Astrocyte of the cerebellum (primary cell): ENCODE measurements around the gene FAM180B.

Experiments used
- DNase-seq: peaks from one replicate; pipeline ENCODE4 v3.0.0-alpha.2; 2011; ENCODE audit warnings: low read depth
- H3K4me3 ChIP-seq: 2 replicates; pipeline ENCODE4 v1.5.1; 2011; ENCODE audit warnings: mild to moderate bottlenecking, low read depth, low read length, moderate library complexity
- CTCF ChIP-seq: IDR thresholded peaks from 2 replicates; pipeline ENCODE4 v1.5.1; 2012; ENCODE audit warnings: low read length, low read depth, moderate library complexity, mild to moderate bottlenecking; ENCODE audit errors: missing control alignments
- in situ Hi-C: cut with HindIII; loops from 2 replicates; pipeline ENCODE4 v1.10.0; 2017; ENCODE audit warnings: low sequenced_read_pairs

Gene FAM180B

GRCh38 chr11:47577460-47578041 is 8.9 kb upstream of the FAM180B start:
- no peak for TF ChIP-seq CTCF
- in situ Hi-C loops, result loop anchor here (5.0 kb wide), 1 partner anchor 35 kb away; no protein-coding TSS in a partner anchor
- DNase-seq, result no peak
- H3K4me3 ChIP-seq, result peak overlapping the region; percentile 86

- peak within 1 kb of the TSS; percentile 86 for H3K4me3 ChIP-seq
- DNase-seq, result peak; percentile 78
- TF ChIP-seq CTCF, result no peak
- in situ Hi-C loops, result loop anchor here (5.0 kb wide), 1 partner anchor 33 kb away; no protein-coding TSS in a partner anchor
These were observed 7.7 kb upstream of the FAM180B start, which contains the start of the genes KBTBD4 and NDUFS3 for GRCh38 chr11:47578524-47579494. TSS of gene KBTBD4 (minus strand) at chr11:47578970. CDS start at chr11:47578951, 19 bp downstream. TSS of gene NDUFS3 (plus strand) at chr11:47579074. CDS start at chr11:47579092, 18 bp downstream.

- DNase-seq, result no peak
- in situ Hi-C loops, result no loop called here
- TF ChIP-seq CTCF, result no peak
- no peak overlapping the region for H3K4me3 ChIP-seq
These were observed 2.6 kb upstream of the FAM180B start for GRCh38 chr11:47583844-47584243.

- no peak for DNase-seq
- no peak for TF ChIP-seq CTCF
- in situ Hi-C loops, result no loop called here
- H3K4me3 ChIP-seq, result no peak overlapping the region
These were observed 700 bp downstream of the FAM180B start for GRCh38 chr11:47587039-47587716.

GRCh38 chr11:47587723-47588326 is 1.3 kb downstream of the FAM180B start:
- no peak overlapping the region for H3K4me3 ChIP-seq
- no peak for TF ChIP-seq CTCF
- DNase-seq, result no peak
- in situ Hi-C loops, result no loop called here

- no peak for DNase-seq
- H3K4me3 ChIP-seq, result peak overlapping the region; percentile 20
- TF ChIP-seq CTCF, result no peak
These were observed 2.6 kb downstream of the FAM180B start for GRCh38 chr11:47589118-47589517.

More at GRCh38 chr11:47589118-47589517, 2.6 kb downstream of the FAM180B start:
- in situ Hi-C loops, result no loop called here
